ENCODE data around the gene SEL1L2.

SEL1L2 gene

DNA sequence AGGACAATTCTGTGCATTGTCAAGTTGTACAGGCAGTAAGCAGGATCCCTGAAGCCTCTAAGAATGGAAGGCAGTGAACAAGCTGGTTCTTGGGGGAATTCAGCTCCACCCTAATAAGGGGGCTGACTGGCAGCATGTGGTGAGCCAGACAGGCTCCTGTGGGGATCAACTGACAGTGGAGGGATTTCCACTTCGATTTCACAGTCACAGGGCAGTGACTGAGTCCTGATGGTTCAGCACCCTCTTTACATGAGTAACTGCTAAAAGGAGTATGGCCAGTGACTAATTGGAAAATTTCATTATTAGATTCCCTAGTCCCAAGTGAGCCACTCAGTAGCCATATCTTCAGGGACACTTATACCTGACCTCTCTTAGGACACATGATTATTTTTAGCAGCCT lies 127.2 kb downstream of the SEL1L2 start:
- no peak for DNase-seq

DNA sequence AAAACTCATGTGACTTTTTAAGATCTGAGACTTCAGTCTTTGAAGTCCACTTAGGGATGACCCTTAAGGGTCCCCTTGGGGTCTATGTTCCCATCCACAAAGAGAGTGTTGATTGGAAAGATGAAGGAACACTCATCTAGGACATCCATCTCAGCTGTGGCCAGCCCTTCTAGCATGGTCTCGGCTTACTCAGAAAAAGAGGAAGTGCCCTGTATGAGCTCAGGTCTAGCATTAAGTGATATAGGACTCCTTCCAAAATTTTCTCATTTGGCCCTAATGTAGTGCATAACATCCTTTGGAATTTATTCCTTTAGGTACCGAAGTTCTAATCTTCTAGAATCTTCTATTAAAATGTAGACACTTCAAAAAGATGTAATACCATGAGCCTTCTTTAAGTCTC lies 128.2 kb downstream of the SEL1L2 start:
- DNase-seq = no peak

DNA sequence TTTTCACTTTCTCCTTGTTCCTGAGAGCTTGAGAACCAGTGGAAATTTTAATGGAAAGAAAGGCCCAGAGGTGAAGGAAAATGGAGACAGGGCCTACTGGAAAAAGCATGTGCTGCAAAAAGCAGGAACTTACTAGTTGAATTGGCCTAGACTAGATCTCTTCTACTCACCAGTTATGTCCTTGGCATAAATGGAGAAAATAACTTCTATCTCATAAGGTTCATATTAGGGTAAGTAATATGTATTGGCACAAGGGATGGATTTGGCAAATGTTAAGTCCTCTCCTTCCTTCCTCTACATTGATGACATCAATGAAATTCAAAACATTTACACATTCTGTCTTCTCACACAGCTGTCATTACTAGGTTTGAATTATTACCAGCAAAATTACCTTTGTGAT lies 131.5 kb downstream of the SEL1L2 start:
- DNase-seq = no peak

DNA sequence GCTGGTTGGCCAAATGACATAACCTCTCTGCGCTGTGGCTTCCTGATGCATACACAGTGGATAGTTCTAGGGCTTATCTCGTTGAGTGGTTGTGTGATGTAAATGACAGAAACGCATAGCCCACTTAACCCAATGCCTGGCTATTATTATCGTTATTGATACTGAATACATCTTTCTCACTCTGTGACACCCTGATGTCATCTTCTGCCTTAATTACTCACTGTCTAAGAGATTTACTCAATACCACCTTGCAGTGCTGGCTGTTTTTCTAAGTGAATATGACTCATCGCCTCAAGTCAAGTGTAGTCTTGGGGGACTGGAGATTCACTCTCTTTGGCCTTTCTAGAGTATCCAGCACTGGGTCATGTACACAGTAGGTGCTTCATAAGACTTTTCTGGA lies 132.0 kb downstream of the SEL1L2 start:
- DNase-seq = no peak

DNA sequence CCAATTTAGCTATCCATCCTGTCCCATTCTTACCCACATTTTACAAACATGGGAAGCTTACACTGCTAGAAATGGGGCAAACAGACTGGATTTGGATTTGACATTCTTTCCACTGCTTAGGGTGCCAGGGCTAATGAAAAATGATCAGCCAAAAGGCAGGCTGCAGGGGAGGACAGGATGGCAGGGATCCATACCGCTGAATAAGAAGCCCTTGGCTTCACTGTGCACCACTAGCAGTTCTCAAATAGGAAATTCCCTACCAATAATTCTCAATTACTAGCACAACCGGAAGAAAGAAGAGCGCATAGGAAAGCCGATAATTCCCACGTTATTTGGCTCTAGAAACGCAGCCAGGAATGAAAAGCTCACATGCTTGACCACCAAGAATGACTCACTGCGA lies 132.5 kb downstream of the SEL1L2 start:
- no peak for DNase-seq

DNA sequence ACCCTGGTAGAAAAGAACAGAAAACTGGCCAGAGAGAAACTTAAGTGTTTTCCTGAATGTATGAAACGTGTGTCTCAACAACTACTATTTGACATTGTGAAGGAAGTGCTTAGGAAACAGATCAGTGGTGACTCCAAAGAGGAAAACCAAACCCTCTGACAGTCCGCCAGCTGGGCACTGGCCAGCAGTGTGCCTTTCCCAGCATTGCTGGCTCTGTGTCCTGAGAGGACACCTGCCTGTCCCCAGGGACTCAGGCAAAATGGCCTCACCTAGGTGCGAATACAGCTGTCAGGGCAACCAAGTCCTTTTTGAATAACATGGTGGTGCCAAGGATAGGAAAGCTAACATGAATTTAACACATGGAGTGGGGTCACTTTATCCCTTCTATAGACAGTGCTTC lies 133.1 kb downstream of the SEL1L2 start:
- no peak for DNase-seq

DNA sequence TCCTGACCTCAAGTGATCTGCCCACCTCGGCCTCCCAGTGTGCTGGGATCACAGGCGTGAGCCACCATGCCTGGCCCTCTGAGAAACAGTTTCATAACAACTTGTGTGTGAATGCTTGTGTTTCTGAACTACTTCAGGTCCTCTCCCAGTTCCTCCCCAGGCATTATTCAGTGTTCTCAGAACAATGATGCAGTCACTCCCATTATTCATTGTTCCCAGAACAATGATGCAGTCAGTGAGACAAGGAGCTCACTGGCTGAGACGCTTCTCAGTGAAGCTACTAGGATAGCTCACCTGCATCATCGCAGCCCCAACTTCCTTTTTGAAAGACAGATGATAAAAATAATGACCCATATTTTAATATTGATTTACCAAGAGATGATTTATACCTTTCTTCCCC lies 134.1 kb downstream of the SEL1L2 start:
- DNase-seq = no peak

DNA sequence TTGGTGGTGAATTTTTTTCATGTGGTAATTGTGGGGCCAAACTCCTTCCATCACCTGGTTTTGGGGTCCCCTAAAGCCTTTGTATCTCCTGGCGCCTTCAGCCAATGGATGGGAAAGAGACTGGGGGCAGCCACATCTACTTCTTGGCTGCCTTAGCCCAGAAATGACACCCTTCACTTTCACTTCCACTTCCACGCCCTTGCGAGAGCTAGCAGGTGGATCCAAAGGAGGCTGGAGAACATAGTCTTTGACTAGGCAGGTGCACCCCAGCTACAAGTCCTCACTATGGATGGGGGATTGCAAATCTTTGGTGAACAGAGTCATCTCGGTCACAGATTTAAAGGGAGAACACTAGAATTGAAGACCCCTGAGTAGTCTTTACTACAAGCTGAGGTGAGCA lies 134.8 kb downstream of the SEL1L2 start:
- DNase-seq = no peak

DNA sequence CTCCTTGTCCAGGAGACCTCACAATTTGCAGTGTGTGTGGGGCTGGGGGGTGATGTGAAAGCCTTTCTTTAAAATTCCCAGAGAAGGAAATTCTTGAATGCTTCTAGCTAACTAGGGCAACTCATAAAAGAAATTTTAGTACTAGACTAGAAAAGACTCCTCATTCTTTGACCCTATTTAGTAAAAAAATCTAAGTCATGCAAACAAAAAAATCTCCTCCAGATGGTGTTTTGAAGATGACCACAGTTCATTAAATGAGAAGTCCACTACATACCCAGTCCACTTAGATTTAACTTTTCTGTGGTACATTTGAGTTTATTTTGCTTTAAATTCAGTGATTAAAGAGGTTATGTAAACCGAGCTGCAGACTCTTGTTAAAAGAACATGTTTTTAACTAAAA lies 138.1 kb downstream of the SEL1L2 start:
- no peak for DNase-seq

DNA sequence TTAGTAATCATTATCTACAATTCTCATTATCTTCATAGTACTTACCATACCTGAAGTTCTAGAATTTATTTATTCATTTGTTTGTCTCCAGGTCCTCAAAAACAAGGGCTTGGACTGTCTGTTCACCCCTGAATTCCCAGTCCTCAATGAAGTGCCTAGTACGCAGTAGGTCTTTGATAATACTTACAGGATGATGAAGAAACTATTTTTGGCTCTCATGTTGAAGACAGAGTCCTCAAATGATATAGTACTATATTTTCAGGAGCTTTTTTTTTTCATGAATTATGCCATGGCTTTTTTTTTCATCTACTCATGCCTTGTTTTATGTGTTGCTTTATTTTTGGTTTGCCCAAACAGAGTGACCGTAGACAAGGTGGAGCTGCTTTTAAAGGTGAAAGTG lies 139.1 kb downstream of the SEL1L2 start:
- DNase-seq = no peak

DNA sequence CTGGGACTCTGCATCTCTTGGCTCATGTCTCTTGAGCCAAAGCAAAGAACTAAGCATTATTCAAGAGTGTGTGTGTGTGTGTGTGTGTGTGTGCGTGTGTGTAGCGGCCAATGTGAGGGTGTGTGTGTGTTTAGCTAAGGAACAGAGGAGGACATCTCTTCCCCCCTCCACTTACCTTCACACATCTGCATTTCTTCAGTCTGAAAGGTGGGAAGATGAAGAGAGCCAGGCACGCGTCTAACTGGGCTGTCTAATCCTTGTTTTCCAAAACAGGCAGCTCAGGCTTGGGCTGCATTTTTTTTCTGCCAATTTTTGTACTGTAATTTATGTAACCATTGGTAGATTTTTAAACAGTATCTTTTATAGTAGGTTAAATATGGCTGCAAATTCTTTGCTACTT lies 146.1 kb downstream of the SEL1L2 start:
- DNase-seq = no peak

DNA sequence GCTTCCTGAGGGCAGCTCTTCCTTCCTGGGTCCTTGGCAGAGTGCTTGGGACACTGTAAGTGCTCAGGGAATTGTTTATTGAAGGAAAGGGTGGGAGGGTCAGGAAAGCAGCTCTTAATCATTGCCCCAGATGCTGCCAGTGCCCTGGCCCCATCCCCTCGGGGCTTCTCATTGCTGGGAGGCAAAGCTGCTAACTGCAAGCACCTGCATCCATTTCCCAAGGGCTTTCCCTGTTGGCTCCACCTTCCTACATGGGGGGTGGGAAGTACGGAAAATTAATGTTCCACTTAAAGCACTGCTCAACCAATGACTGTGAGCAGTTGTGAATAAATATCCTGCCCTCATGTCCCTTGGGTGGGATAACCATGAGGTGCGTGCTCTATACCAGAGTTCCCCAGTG lies 149.2 kb downstream of the SEL1L2 start:
- DNase-seq = no peak

DNA sequence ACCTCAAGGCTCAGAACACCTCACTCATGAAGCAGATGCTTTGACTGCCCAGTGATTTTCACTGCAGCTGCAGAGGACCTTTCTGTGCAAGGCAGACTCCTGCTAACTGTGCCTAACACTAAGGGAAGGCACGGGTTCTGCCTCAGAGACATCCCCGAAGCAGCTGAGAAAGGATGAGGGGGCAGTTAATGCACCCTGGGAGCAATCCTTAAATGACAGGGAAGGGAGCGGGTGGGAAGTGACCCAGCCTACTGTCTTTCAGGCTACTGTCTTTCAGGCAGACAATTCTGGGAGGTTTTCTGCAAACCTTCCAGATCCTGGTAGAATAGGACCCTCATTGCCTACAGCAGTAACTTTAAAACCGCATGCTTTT lies 150.3 kb downstream of the SEL1L2 start:
- DNase-seq = no peak

DNA sequence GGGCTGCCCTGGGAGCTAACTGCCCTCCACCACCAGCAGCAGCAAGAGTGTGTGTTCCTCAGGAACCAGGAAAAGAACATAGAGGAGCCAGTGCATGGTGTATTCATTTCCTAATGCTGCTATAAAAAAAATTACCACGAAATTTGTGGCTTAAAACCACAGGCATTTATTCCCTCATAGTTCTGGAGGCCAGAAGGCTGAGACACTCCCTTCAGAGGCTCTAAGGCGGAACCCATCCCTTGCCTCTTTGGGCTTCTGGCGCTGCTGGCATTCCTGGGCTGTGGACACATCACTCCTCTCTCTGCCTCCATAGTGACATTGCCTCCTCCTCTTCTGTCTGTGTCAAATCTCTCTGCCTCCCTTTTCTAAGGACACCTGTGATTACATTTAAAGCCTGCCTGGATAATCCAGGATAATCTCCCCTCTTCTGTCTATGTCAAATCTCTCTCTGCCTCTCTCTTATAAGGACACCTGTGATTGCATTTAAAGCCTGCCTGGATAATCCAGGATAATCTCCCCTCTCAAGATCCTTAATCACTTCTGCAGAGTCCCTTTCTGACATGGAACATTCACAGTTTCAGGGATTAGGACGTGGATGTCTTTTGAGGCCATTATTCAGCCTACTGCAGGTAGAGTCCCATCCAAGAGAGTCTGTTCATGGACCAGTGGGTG lies 150.9 kb downstream of the SEL1L2 start:
- DNase-seq = no peak

DNA sequence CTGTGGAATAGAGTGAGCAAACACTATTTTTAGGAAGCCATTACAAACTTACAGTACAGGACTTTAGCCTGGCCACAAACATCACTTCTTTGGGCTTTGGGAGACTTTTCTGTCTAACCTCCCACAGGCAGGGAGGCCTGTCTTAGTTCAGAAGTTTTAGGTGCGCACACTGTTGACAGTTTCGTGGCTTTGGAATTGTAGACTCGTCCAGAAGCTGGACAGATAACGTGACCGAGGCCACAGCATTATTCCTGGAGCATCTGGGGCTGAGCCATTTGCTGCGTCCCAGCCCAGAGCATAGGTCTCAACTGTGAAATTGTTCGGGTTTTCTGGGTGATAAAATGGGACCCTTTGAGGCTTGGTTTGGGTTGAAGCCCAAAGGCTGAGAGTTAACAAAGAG lies 151.8 kb downstream of the SEL1L2 start:
- no peak for DNase-seq

DNA sequence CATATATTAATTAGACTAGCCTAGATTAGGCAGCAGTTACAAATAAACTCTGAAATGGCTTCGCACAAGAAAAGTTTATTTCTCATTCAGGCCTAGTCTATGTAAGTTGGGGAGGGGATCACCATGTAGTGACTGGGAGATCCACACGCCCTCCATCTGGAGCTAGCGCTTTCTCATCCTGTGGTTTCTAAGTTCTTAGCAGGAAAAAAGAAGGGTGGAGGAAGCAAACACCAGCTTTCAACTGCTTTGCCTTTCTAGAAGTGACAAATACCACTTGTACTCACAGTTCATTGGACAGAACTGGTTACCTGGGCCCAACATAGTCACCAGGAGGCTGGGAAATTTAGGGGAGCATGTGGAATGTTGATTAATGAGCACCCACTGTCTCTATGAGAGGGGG lies 158.9 kb downstream of the SEL1L2 start:
- no peak for DNase-seq

DNA sequence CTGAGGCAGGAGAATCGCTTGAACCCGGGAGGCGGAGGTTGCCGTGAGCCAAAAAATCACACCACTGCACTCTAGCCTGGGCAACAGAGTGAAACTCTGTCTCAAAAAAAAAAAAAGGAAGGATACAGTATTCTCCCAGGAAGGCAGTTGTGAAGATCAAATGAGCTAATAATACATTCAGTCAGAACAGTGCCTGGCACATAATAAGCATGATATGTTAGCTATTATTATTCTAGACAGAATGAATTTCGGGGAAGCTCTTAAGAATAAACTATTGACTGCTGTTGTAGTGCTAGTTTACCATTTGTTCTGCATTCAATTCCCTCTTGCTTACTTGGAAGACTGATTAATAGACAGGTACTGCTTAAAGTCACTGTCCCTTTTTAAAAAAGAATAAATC lies 164.9 kb downstream of the SEL1L2 start:
- no peak for DNase-seq

DNA sequence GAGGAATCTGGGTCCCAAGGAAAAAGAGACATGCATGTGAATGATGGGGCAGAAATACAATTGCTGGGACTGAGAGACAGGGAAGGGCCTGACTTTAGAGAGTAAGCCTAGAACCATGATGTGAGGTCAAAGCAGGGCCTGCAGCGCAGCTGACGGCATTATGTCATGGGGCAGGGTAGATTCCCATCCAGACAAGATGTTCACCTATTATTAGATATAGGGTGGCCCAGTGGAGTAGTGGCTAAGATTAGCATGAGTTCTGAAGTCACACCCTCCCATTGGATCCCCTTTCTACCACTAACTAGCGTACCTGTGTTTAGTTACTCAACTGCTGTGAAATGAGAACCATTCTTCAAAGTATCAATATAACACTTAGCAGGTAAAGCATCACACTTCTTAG lies 166.0 kb downstream of the SEL1L2 start:
- no peak for DNase-seq

DNA sequence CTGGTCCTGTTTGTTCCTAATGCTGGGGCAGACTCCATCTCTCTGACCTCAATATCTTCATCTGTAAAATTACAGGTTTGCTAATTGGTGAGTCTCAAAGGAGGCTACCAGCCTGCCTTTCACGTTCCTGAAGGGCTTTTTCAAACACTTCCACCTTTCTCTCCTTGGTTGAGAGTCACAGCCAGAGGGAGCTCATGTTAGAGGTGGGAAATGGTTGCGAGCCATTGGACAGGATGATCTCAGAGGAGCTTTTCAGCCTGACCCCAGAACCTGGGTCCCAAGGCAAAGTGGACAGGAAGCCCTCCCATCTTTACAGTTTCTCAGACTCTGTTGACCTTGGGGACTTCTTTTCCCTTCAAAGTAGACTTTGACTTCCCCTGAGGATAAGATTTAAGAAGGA lies 168.0 kb downstream of the SEL1L2 start:
- DNase-seq = no peak

DNA sequence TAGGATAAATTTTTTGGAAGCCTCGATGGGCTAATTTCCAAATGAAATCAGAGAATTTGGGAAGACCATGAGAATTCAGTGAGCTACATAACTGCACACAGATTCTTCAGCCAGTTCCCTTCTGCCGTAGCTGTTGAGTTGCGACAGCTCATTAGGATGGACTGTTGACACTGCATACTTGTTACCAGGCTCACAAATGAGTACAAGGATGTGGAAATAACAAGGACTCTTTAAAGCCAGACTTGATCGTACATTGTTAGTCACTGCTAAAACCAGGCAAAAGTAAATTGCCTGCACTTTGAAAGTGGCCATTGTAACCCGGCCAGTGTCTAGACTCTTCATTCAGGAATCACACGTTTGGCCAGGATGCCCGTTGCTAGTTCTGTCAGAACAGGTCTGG lies 168.5 kb downstream of the SEL1L2 start:
- DNase-seq = no peak

DNA sequence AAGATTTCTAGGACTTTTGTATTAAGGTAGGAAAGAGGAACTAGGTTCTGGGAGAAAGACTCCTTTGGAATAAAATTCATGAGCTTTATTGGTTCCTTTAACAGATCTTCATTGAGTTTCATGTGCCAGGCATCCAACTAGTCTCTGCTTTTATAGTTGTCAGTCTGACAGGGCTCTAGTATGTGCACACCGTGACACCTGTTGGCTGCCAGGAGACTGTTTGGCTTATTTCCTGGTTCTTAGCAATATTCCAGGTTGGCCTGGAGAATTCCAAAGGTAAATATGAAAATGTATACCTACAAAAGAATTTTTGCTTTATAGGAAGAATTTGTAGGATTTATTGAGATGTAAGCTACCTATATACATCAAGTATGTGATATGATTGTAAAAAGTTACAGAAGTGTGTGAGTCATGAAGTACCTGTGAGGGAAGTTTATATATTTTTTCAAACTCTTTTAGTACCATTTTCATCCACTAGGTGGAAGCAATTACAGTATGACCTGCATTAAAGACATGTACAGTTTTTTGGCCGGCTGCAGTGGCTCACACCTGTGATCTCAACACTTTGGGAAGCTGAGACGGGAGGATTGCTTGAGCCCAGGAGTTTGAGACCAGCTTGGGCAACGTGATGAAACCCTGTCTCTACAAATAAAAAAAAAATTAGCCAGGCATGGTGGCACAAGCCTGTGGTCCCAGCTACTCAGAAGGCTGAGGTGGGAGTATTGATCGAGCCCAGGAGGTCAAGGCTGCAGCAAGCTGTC lies 170.3 kb downstream of the SEL1L2 start:
- DNase-seq = peak; percentile 7

DNA sequence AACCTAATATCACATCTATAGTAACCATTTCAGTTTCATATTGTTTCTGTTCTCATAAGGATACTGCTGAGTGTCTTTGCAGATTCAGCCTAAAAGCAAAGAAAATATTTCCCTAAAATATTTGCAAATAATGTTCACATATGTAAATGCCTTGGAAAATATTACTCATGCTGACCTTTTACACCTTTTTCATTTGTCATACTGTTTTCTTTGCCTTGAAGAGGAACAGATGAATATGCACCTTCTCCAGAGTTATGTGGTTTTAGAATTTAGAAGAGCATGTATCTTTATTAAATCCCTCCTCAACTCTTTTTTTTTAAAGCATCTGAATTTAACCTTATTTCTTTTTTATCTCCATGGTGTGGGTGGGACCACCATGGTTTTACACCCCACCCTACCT lies 173.1 kb downstream of the SEL1L2 start:
- no peak for DNase-seq

DNA sequence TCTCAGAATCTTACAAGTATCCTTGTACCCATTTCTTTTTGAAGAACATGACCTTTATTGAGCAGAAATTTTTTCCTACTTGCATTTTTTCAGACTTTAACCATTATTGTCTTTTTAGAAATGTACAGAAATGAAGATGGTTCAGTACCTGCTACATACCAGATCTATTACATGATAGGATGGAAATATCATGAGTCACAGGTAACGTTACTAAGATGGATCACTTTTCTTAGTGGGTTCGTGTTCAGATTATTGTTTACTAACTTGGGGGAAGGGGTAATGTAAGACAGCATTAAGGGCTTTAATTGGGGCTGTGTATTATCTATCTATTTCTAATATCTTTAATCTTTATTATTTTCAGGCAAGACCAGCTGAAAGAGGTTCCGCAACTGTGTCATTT lies 173.7 kb downstream of the SEL1L2 start:
- no peak for DNase-seq

DNA sequence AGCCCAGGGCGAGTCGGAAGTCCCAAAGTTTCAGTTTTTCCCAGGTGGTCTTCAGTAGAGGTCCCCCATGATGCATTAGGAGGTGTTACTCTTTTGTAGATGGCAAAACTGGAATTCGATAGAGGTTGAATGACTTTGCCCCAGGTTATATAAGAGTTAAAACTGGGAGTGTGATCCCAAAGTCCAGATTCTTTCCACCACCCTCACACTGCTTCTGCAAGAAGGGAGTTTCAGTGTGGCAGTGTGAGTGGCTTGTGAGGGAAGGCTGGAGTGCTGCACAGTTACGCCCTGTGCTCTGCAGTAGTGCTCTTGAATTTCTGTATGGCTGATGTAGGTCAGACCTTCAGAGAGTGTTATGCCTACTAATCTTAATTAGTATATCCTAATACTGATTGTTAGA lies 175.7 kb downstream of the SEL1L2 start:
- DNase-seq = no peak

DNA sequence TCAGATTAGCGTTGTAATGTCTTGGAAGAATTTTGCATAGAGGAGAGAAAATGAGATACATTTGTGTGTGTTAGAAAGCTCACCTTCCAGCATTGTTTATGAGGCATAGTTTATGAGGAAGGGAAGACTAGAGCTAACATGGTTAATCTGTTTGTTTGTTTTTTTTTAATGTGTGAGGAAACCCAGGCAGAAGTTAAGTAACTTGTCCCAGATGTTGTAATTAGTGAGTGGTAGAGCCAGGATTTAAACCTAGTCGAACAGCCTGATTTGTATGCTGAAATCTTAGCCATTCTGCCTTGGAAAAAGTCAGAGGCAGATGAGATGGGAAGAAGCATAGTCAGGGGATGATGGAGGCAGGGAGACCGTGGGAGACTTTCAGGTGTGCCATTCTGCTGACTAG lies 176.5 kb downstream of the SEL1L2 start:
- no peak for DNase-seq

Data from SIG-M5 (cell line).